Neural cell (in vitro differentiated cells): ENCODE results near the gene TFIP11. TPM values are rescaled to one million over a fixed set of nuclear protein-coding genes. Genes with fewer than 3 reads are reported as not detected.

Source experiments
- H2AFZ ChIP-seq: fragments of 200-600, 300-800 bp; sonication (generic), shearing (Covaris generic); 2 replicates; pipeline ENCODE4 v1.6.0; 2014; ENCODE audit warnings: low read depth, mild to moderate bottlenecking, antibody characterized with exemption, low read length, moderate library complexity
- H3F3A ChIP-seq: fragments of 200-600 bp; shearing (Covaris generic); 2 replicates; pipeline ENCODE4 v1.6.1; 2016; ENCODE audit warnings: mild to moderate bottlenecking, moderate library complexity, mixed read lengths, antibody characterized with exemption, low read length; ENCODE audit not compliant: insufficient read depth, poor library complexity, severe bottlenecking
- H3K27ac ChIP-seq: fragments of 200-600, 300-800 bp; sonication (generic), shearing (Covaris generic); 2 replicates; pipeline ENCODE4 v1.5.1; 2014; ENCODE audit warnings: mild to moderate bottlenecking, low read length, moderate library complexity
- H3K27me3 ChIP-seq: fragments of 300-800, 200-600 bp; sonication (generic), shearing (Covaris generic); 2 replicates; pipeline ENCODE4 v1.6.0; 2014; ENCODE audit warnings: mild to moderate bottlenecking, low read depth, low read length, moderate library complexity; ENCODE audit not compliant: insufficient read depth
- H3K36me3 ChIP-seq: fragments of 300-800, 200-600 bp; sonication (generic), shearing (Covaris generic); 2 replicates; pipeline ENCODE4 v1.5.1; 2014; ENCODE audit warnings: mild to moderate bottlenecking, antibody characterized with exemption, low read length, moderate library complexity; ENCODE audit not compliant: insufficient read depth
- H3K4me2 ChIP-seq: fragments of 300-800, 200-600 bp; sonication (generic), shearing (Covaris generic); 2 replicates; pipeline ENCODE4 v1.6.0; 2014; ENCODE audit warnings: mild to moderate bottlenecking, low read length
- H3K4me3 ChIP-seq: fragments of 300-800, 200-600 bp; sonication (generic), shearing (Covaris generic); 2 replicates; pipeline ENCODE4 v1.5.1; 2014; ENCODE audit warnings: mild to moderate bottlenecking, low read length, moderate library complexity
- H3K79me2 ChIP-seq: fragments of 200-600 bp; shearing (Covaris generic); replicated peaks from 2 replicates; pipeline ENCODE4 v1.6.0; 2014; ENCODE audit warnings: mild to moderate bottlenecking, low read length, moderate library complexity; ENCODE audit not compliant: insufficient read depth
- H3K9ac ChIP-seq: fragments of 300-800, 200-600 bp; sonication (generic), shearing (Covaris generic); 2 replicates; pipeline ENCODE4 v1.6.1; 2016; ENCODE audit warnings: mild to moderate bottlenecking, low read length, mixed read lengths
- H3K9me2 ChIP-seq: fragments of 200-600 bp; shearing (Covaris generic); 2 replicates; pipeline ENCODE4 v1.6.1; 2016; ENCODE audit warnings: mild to moderate bottlenecking, low read length, mixed read lengths; ENCODE audit not compliant: insufficient read depth
- H3K9me3 ChIP-seq: fragments of 200-600, 300-800 bp; sonication (generic), shearing (Covaris generic); 2 replicates; pipeline ENCODE4 v1.6.1; 2016; ENCODE audit warnings: mild to moderate bottlenecking, mixed run types, low read length, moderate library complexity, mixed read lengths
- H4K20me1 ChIP-seq: fragments of 200-600 bp; shearing (Covaris generic); 2 replicates; pipeline ENCODE4 v1.6.1; 2016; ENCODE audit warnings: mild to moderate bottlenecking, mixed run types; ENCODE audit not compliant: insufficient read depth
- CTCF ChIP-seq: fragments of 450-650 bp; IDR thresholded peaks from 2 replicates; pipeline ENCODE4 v1.5.1; 2014; ENCODE audit warnings: antibody characterized with exemption, mild to moderate bottlenecking, moderate library complexity; ENCODE audit not compliant: poor library complexity, severe bottlenecking
- EP300 ChIP-seq: fragments of 450-650 bp; conservative IDR thresholded peaks from 2 replicates; pipeline ENCODE4 v1.6.1; 2014; ENCODE audit warnings: antibody characterized with exemption, mild to moderate bottlenecking, moderate library complexity; ENCODE audit not compliant: poor library complexity, severe bottlenecking
- EZH2 ChIP-seq: fragments of 200-600, 300-800 bp; shearing (Covaris generic), sonication (generic); IDR thresholded peaks from 2 replicates; pipeline ENCODE4 v1.6.1; 2014; ENCODE audit warnings: antibody characterized with exemption, low read length, borderline replicate concordance, mild to moderate bottlenecking; ENCODE audit not compliant: insufficient read depth, poor library complexity, severe bottlenecking
- MXI1 ChIP-seq: fragments of 450-650 bp; conservative IDR thresholded peaks from 2 replicates; pipeline ENCODE4 v1.6.1; 2014; ENCODE audit warnings: antibody characterized with exemption, mild to moderate bottlenecking; ENCODE audit not compliant: poor library complexity, severe bottlenecking
- POLR2AphosphoS5 ChIP-seq: IDR thresholded peaks from 2 replicates; pipeline ENCODE4 v1.6.1; 2012
- RAD21 ChIP-seq: fragments of 450-650 bp; conservative IDR thresholded peaks from 2 replicates; pipeline ENCODE4 v1.6.1; 2014; ENCODE audit warnings: antibody characterized with exemption, mild to moderate bottlenecking, moderate library complexity
- REST ChIP-seq: IDR thresholded peaks from 2 replicates; pipeline ENCODE4 v1.6.1; 2012; ENCODE audit warnings: borderline replicate concordance
- SMC3 ChIP-seq: fragments of 450-650 bp; conservative IDR thresholded peaks from 2 replicates; pipeline ENCODE4 v1.6.1; 2014; ENCODE audit warnings: antibody characterized with exemption, mild to moderate bottlenecking, moderate library complexity; ENCODE audit not compliant: poor library complexity
- TAF1 ChIP-seq: IDR thresholded peaks from 2 replicates; pipeline ENCODE4 v1.6.1; 2012; ENCODE audit warnings: low read depth
- polyA plus RNA-seq: library from polyadenylated mRNA; depleted of rRNA; stranded (reverse); fragments of >200 nt; gene quantifications from 2 replicates; pipeline ENCODE4 v1.2.3, GENCODE V29; 2014

Gene TFIP11
- polyA plus RNA-seq, 1 donor from 2014 or later: 49.8 TPM

- peak overlapping the region; percentile 55 for H3K9ac ChIP-seq
- no peaks in the 10 kb centered on the region for H3K27me3 ChIP-seq
- H3K79me2 ChIP-seq: peaks cover 7% of the 10 kb centered on the region
- no peaks in the 10 kb centered on the region for H3F3A ChIP-seq
- no peak overlapping the region for H3K4me2 ChIP-seq
- H3K4me3 ChIP-seq: no peak overlapping the region
- no peaks in the 10 kb centered on the region for H3K9me3 ChIP-seq
- no peaks in the 10 kb centered on the region for H4K20me1 ChIP-seq
- no peaks in the 10 kb centered on the region for H3K9me2 ChIP-seq
- H3K27ac ChIP-seq: peak overlapping the region; percentile 79
- H2AFZ ChIP-seq: no peak overlapping the region
- TF ChIP-seq MXI1 (no peak), TAF1 (no peak), CTCF (no peak)
- peaks cover 13% of the 10 kb centered on the region for H3K36me3 ChIP-seq
These were observed 48.0 kb downstream of the TFIP11 start for GRCh38 chr22:26464312-26464711.

- peaks cover 7% of the 10 kb centered on the region for H3K79me2 ChIP-seq
- H2AFZ ChIP-seq: no peak overlapping the region
- no peaks in the 10 kb centered on the region for H3K9me3 ChIP-seq
- no peaks in the 10 kb centered on the region for H3F3A ChIP-seq
- H3K27me3 ChIP-seq: no peaks in the 10 kb centered on the region
- H3K4me2 ChIP-seq: peak overlapping the region; percentile 79
- peak overlapping the region; percentile 55 for H3K9ac ChIP-seq
- H3K9me2 ChIP-seq: no peaks in the 10 kb centered on the region
- H3K27ac ChIP-seq: peak overlapping the region; percentile 79
- peaks cover 13% of the 10 kb centered on the region for H3K36me3 ChIP-seq
- H3K4me3 ChIP-seq: peak overlapping the region; percentile 50
- H4K20me1 ChIP-seq: no peaks in the 10 kb centered on the region
- no peak for TF ChIP-seq MXI1
- no peak for TF ChIP-seq REST
- TF ChIP-seq POLR2AphosphoS5: no peak
These were observed 48.6 kb downstream of the TFIP11 start for GRCh38 chr22:26463688-26464087.

- H3K9ac ChIP-seq: peak overlapping the region; percentile 55
- H3K9me2 ChIP-seq: no peaks in the 10 kb centered on the region
- H3K4me2 ChIP-seq: peak overlapping the region; percentile 79
- no peaks in the 10 kb centered on the region for H3F3A ChIP-seq
- TF ChIP-seq CTCF (no peak), POLR2AphosphoS5 (no peak), EP300 (peak; percentile 22), REST (peak; percentile 46), TAF1 (no peak), EZH2 (no peak), SMC3 (peak; percentile 27), RAD21 (no peak), MXI1 (no peak)
- peak overlapping the region; percentile 50 for H3K4me3 ChIP-seq
- H3K79me2 ChIP-seq: peaks cover 7% of the 10 kb centered on the region
- no peak overlapping the region for H2AFZ ChIP-seq
- H3K27ac ChIP-seq: peak overlapping the region; percentile 79
- H3K9me3 ChIP-seq: no peaks in the 10 kb centered on the region
- H4K20me1 ChIP-seq: no peaks in the 10 kb centered on the region
- no peaks in the 10 kb centered on the region for H3K27me3 ChIP-seq
- H3K36me3 ChIP-seq: peaks cover 11% of the 10 kb centered on the region
These were observed 49.1 kb downstream of the TFIP11 start for GRCh38 chr22:26463101-26463661.
